Sigmoid colon (tissue), 7 donors: ENCODE data around the gene RUFY1. TPM values are rescaled to one million over a fixed set of nuclear protein-coding genes. Genes with fewer than 3 reads are reported as not detected.
"Not testable (repeated sequence)": the region's sequence is repeated elsewhere in the genome, so short reads cannot be mapped to it uniquely, and the experiment has no call there.

Source experiments
- DNase-seq: peaks from one replicate; pipeline ENCODE4 v3.0.0-alpha.2; 2019
- H3K27ac ChIP-seq, 4 donors: fragments of 200-600 bp; sonication (generic); one replicate each; pipeline ENCODE4 v1.5.1; 2016 to 2019; ENCODE audit warnings: mild to moderate bottlenecking in 1 of 4
- H3K27me3 ChIP-seq, 3 donors: fragments of 200-600 bp; sonication (generic); one replicate each; pipeline ENCODE4 v1.5.1; 2019; ENCODE audit warnings: mild to moderate bottlenecking in 1 of 3
- H3K36me3 ChIP-seq, 4 donors: fragments of 200-600 bp; sonication (generic); one replicate each; pipeline ENCODE4 v1.5.1; 2016 to 2019
- H3K4me1 ChIP-seq, 4 donors: fragments of 200-600 bp; sonication (generic); one replicate each; pipeline ENCODE4 v1.5.1; 2017 to 2019
- H3K4me3 ChIP-seq, 4 donors: fragments of 200-600 bp; sonication (generic); one replicate each; pipeline ENCODE4 v1.5.1; 2017 to 2019; ENCODE audit warnings: mild to moderate bottlenecking in 2 of 4, moderate library complexity in 1 of 4
- H3K9me3 ChIP-seq, 4 donors: fragments of 200-600 bp in 3 of 4; sonication (generic) in 3 of 4; one replicate each; pipeline versions ENCODE4 v1.5.1 to v1.6.1; 2013 to 2019
- WGBS, 2 donors: extraction: QIAGEN DNeasy Blood & Tissue Kit; methylation state at CpG; one replicate each; pipeline ENCODE4 v1.1.7; 2013; 5-methylcytosine and 5-hydroxymethylcytosine counted together
- intact Hi-C: fragments of 100-400 bp; cut with DNase I; formaldehyde crosslinking; loops from one replicate; pipeline ENCODE4 v1.15.1; 2023
- polyA plus RNA-seq, 3 donors: library from polyadenylated mRNA; stranded (reverse); fragments of 200-250 nt; gene quantifications; one replicate each; pipeline ENCODE4 v1.2.3, GENCODE V29; 2013
- small RNA-seq, 3 donors: library from RNA; depleted of rRNA; stranded (forward); fragments of <200 nt; gene quantifications; one replicate each; pipeline ENCODE3, GENCODE V24; 2016
- total RNA-seq, 4 donors: library from RNA; depleted of rRNA; stranded (reverse); fragments of >200 nt; gene quantifications; one replicate each; pipeline ENCODE4 v1.1.0, GENCODE V29; 2016
- donor health status: healthy with polysubstance abuse.
- donor health status: Bipolar disorder and iron deficiency.
- donor health status: healthy.

Gene RUFY1
- total and polyA plus RNA-seq, 7 donors: 28.9 to 79.8 (median 34.2) TPM

DNA sequence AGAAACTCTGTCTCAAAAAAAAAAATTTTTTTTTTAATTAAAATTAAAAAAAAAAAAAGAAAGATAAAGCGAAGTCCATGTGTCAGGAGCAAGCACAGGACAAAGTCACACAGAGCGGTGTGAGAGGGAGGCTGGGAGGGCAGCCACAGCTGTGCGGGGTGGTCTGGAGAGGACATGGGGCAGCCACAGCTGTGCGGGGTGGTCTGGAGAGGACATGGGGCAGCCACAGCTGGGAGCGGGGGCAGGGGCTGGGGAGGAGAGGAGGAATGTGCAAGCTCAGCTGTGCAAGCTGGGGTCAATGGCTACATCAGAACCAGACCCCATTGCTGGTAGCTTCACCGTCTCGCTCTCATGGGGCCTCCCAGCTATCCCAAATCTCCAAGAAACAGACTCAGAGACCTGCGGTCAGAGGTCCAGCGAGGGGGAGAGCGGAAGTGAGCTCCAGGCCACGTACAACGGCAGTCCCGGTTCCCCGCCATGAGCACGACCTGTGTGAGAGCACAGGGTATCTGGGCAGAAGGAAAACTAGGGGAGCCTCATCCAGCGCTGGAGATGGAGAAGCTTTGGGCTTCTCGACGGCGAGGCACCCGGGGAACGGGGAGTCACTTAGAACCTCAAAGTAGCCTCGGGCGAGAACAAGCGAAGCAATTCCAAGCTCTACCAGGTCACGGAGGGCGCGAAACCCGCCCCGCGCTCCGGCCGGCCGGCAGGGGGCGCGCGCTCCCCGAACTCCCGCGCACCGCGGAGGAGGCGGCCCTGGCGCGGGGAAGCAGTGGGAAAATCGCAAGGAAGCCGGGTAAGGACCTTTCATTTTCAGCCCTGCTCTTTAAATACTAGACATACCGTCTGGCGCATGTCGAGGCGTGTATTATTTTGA, 107.2 kb downstream of the RUFY1 start:
- H3K9me3 ChIP-seq, DNase-seq, H3K4me1 ChIP-seq, H3K27me3 ChIP-seq, H3K36me3 ChIP-seq, intact Hi-C loops: not testable (repeated sequence)
- Histone ChIP-seq H3K4me3 (peak overlapping the region in 2 of 4 donors; percentile 25 to 32), H3K27ac (peak overlapping the region in 1 of 4 donors; percentile 54)
- WGBS, 2 donors: 18 to 23% methylated on average over 10 to 12 of the region's 50 CpGs

DNA sequence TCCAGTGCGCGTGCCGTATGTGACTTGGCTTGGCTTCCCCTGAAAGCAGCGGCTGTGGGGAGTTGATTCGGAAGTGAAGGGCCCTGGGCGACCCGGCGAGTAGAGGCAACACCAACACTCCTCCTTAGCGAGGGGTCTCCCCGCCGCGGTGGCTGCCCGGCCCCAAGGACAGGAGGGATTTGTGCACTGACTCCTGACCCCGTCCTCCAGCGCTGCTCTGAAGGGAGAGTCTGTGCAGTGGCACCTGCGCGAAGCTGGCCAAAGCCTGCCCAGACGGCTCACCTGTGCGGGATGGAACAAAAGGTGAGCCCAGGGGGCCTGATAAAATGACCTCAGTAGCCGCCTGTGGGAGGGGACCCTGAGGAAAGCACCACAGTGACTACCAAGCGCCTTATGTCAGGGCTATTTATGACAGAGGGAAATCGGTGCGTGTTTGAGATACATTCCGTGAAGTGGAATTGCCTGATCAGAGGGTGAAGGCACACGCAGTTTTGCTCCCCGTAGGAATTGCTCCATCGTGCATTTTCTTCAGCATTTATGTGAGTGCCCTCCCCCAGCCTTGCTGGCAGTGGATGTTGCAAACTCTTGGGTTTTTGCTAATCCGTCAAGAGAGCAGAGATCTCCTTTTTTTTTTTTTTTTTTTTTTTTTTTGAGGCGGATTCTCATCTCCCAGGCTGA, 108.0 kb downstream of the RUFY1 start:
- Histone ChIP-seq H3K27ac (peak overlapping the region; percentile 67 to 75 (median 73)), H3K4me3 (peak overlapping the region; percentile 30 to 55 (median 50))
- DNase-seq, intact Hi-C loops, H3K36me3 ChIP-seq, H3K9me3 ChIP-seq, H3K27me3 ChIP-seq, H3K4me1 ChIP-seq: not testable (repeated sequence)
- 4 to 14% methylated on average over 10 of the region's 29 CpGs for WGBS, 2 donors

Small RNAs within 50 kb of the gene (small RNA-seq; reads per million reads assigned to genes)
- gene AC136628.3: 0 reads per million in 3 donors
- gene RF00017: 0 reads per million in 3 donors

Other genes with a start within 250 kb of the RUFY1 start
- gene ADAMTS2, start 205.1 kb upstream of the RUFY1 start, total RNA-seq: 10 to 100 TPM in 3 of 4 donors, 1 to 10 TPM in 1; 9.2 to 33.2 (median 14.6) TPM
- 1 to 10 TPM in 2 of 3 donors, under 1 TPM in 1; 0.69 to 5.9 (median 1.2) TPM for gene ADAMTS2, start 205.1 kb upstream of the RUFY1 start, polyA plus RNA-seq
- gene HNRNPH1, start 73.1 kb downstream of the RUFY1 start, total RNA-seq: 100 to 1,000 TPM; 264 to 495 (median 312) TPM
- 100 to 1,000 TPM in 1 of 3 donors, 10 to 100 TPM in 2; 63.8 to 255 (median 73.3) TPM for gene HNRNPH1, start 73.1 kb downstream of the RUFY1 start, polyA plus RNA-seq
- gene CBY3, start 130.5 kb downstream of the RUFY1 start, total RNA-seq: under 1 TPM in 1 of 4 donors, not detected in 3; 0.66 TPM
- gene CBY3, start 130.5 kb downstream of the RUFY1 start, polyA plus RNA-seq: under 1 TPM in 1 of 3 donors, not detected in 2; 0.13 TPM
- gene CANX, start 148.4 kb downstream of the RUFY1 start, total RNA-seq: 100 to 1,000 TPM; 254 to 278 (median 267) TPM
- 100 to 1,000 TPM in 1 of 3 donors, 10 to 100 TPM in 2; 58.3 to 177 (median 77.2) TPM for gene CANX, start 148.4 kb downstream of the RUFY1 start, polyA plus RNA-seq
- 10 to 100 TPM; 18.1 to 30.2 (median 25.9) TPM for gene MAML1, start 182.3 kb downstream of the RUFY1 start, total RNA-seq
- 10 to 100 TPM in 1 of 3 donors, 1 to 10 TPM in 2; 7.2 to 15.8 (median 8.1) TPM for gene MAML1, start 182.3 kb downstream of the RUFY1 start, polyA plus RNA-seq
- 1 to 10 TPM; 1.5 to 6.1 (median 5.4) TPM for gene LTC4S, start 243.4 kb downstream of the RUFY1 start, total RNA-seq
- gene LTC4S, start 243.4 kb downstream of the RUFY1 start, polyA plus RNA-seq: 1 to 10 TPM in 2 of 3 donors, not detected in 1; 2.6 to 3.6 TPM